HepG2 (cell line): ENCODE measurements around the gene NOS1. TPM values are rescaled to one million over a fixed set of nuclear protein-coding genes. Genes with fewer than 3 reads are reported as not detected.

Experiments
- ATAC-seq: fragments of 200-7000 bp; cut with Tn5 transposase; 3 replicates; pipeline ENCODE4 v1.9.1; 2020; ENCODE audit warnings: mild to moderate bottlenecking, moderate library complexity
- BruUV-seq: library from RNA; stranded (reverse); fragments of 400-500 nt; replicated peaks from 2 replicates; lab custom pipeline; 2021; lab: Mats Ljungman, UMichigan
- CTCF ChIA-PET: fragments of 300-600 bp; formaldehyde crosslinking; extraction: SDS; loops from one replicate; lab custom pipeline; 2021; ENCODE audit warnings: low total read pairs, inconsistent platforms, low intra/inter-chr PET ratio; lab: Yijun Ruan, JAX
- POLR2A ChIA-PET: fragments of 350-600 bp; sonication (Branson Sonifier 250); formaldehyde crosslinking; loops from one replicate; lab custom pipeline; 2020; ENCODE audit warnings: antibody characterized with exemption, inconsistent platforms; lab: Yijun Ruan, JAX
- DNase-seq: peaks from one replicate; pipeline ENCODE4 v3.0.0-alpha.2; 2015; ENCODE audit warnings: low spot score
- FAIRE-seq: peaks from 3 replicates; lab custom pipeline; 2011; peaks lifted over from hg19 to GRCh38; lab: Jason Lieb, UNC
- H2AFZ ChIP-seq: one replicate; pipeline ENCODE4 v1.6.1; 2011; ENCODE audit warnings: low read length, inconsistent platforms
- H3K27ac ChIP-seq: fragments of 300-600 bp; 3 replicates; pipeline ENCODE4 v1.8.0; 2011; ENCODE audit warnings: mixed run types, mild to moderate bottlenecking, mixed read lengths, low read length, inconsistent platforms; ENCODE audit not compliant: insufficient read depth; ENCODE audit errors: extremely low read length
- H3K27me3 ChIP-seq, 2 experiments: fragments of 200-600 bp in 1 of 2; 2 replicates in 1 of 2; 3 replicates in 1 of 2; pipeline versions ENCODE4 v1.6.0 to v1.8.0; 2011; ENCODE audit warnings: low read length in 2 of 2, mild to moderate bottlenecking in 2 of 2, moderate library complexity in 2 of 2, inconsistent platforms in 1 of 2; ENCODE audit not compliant: insufficient read depth in 2 of 2, control insufficient read depth in 1 of 2
- H3K36me3 ChIP-seq, 2 experiments: fragments of 200-600 bp in 1 of 2; replicated peaks in 1 of 2; 2 replicates in 1 of 2; 3 replicates in 1 of 2; pipeline versions ENCODE4 v1.5.1 to v1.8.0; 2011; ENCODE audit warnings: low read length in 2 of 2, inconsistent platforms in 1 of 2; ENCODE audit not compliant: insufficient read depth in 2 of 2, control insufficient read depth in 1 of 2
- H3K4me1 ChIP-seq: 2 replicates; pipeline ENCODE4 v1.5.1; 2012; ENCODE audit warnings: low read length, inconsistent platforms; ENCODE audit not compliant: insufficient read depth
- H3K4me2 ChIP-seq: 2 replicates; pipeline ENCODE4 v1.6.0; 2011; ENCODE audit warnings: low read depth, low read length, inconsistent platforms
- H3K4me3 ChIP-seq, 3 experiments: fragments of 200-600 bp in 1 of 3; sonication (generic), shearing (Covaris generic) in 1 of 3; replicated peaks in 1 of 3; 2 replicates each; pipeline ENCODE4 v1.5.1; 2011 to 2016; ENCODE audit warnings: low read length in 3 of 3, inconsistent platforms in 2 of 3, low read depth in 2 of 3, mild to moderate bottlenecking in 2 of 3, control low read depth in 1 of 3, mixed read lengths in 1 of 3; ENCODE audit not compliant: insufficient read depth in 1 of 3
- H3K79me2 ChIP-seq: one replicate; pipeline ENCODE4 v1.6.1; 2011; ENCODE audit warnings: low read length, inconsistent platforms; ENCODE audit not compliant: insufficient read depth
- H3K9ac ChIP-seq: 2 replicates; pipeline ENCODE4 v1.6.0; 2011; ENCODE audit warnings: mild to moderate bottlenecking, low read depth, low read length, inconsistent platforms; ENCODE audit not compliant: insufficient read depth
- H3K9me3 ChIP-seq: 2 replicates; pipeline ENCODE4 v1.5.1; 2012; ENCODE audit warnings: mild to moderate bottlenecking, low read length
- H4K20me1 ChIP-seq: 2 replicates; pipeline ENCODE4 v1.6.0; 2011; ENCODE audit warnings: inconsistent platforms, mild to moderate bottlenecking, low read length, moderate library complexity; ENCODE audit not compliant: insufficient read depth
- KDM3A ChIP-seq: IDR thresholded peaks from 2 replicates; pipeline ENCODE4 v1.6.1; 2018; ENCODE audit warnings: low read depth, missing compliant biosample characterization
- SOX5 ChIP-seq: IDR thresholded peaks from 2 replicates; pipeline ENCODE4 v1.6.1; 2016; ENCODE audit warnings: borderline replicate concordance
- ZC3H4 ChIP-seq: sonication (generic); formaldehyde crosslinking; IDR thresholded peaks from 2 replicates; pipeline ENCODE4 v1.4.0; 2020; ENCODE audit warnings: missing genetic modification reagents, borderline replicate concordance
- ZFP1 ChIP-seq: IDR thresholded peaks from 2 replicates; pipeline ENCODE4 v1.6.1; 2016
- ZNF207 ChIP-seq: fragments of 450-650 bp; IDR thresholded peaks from 2 replicates; pipeline ENCODE4 v1.6.1; 2016; ENCODE audit warnings: antibody characterized with exemption, borderline replicate concordance
- ZNF446 ChIP-seq: sonication (generic); formaldehyde crosslinking; IDR thresholded peaks from 2 replicates; pipeline ENCODE4 v1.5.0; 2020; ENCODE audit warnings: mild to moderate bottlenecking, missing genetic modification reagents
- ZNF879 ChIP-seq: sonication (generic); formaldehyde crosslinking; IDR thresholded peaks from 2 replicates; pipeline ENCODE4 v1.8.1; 2023; ENCODE audit warnings: missing genetic modification reagents
- WGBS: methylation state at CpG from one replicate; pipeline ENCODE4 v1.1.6; 2017; ENCODE audit warnings: low lambda C conversion rate; 5-methylcytosine and 5-hydroxymethylcytosine counted together
- in situ Hi-C: cut with HindIII; loops from 2 replicates; pipeline ENCODE4 v1.10.0; 2017; ENCODE audit warnings: low pct_unique_long_range_greater_than_20kb; ENCODE audit not compliant: extremely low pct_ligation_motif_present
- intact Hi-C: fragments of 100-400 bp; cut with micrococcal nuclease; formaldehyde crosslinking; loops from one replicate; pipeline ENCODE4 v1.10.0; 2022; ENCODE audit not compliant: unreplicated experiment
- polyA plus RNA-seq, 8 experiments: library from polyadenylated mRNA; depleted of rRNA in 3 of 8; stranded (reverse) in 7 of 8; unstranded in 1 of 8; fragments of >200 nt; fragmentation: Illumina TruSeq in 4 of 8; extraction: Trizol in 4 of 8; gene quantifications; 2 replicates each; pipeline versions ENCODE4 v1.2.1 to v1.2.3, GENCODE V29; 2011 to 2016; ENCODE audit warnings: low read depth in 4 of 8, missing spikeins in 1 of 8, mixed read lengths in 1 of 8; ENCODE audit not compliant: insufficient read depth in 1 of 8
- total RNA-seq, 5 experiments: library from RNA; depleted of rRNA; stranded (reverse); fragments of >200 nt; fragmentation: Illumina TruSeq; extraction: Trizol; gene quantifications; 2 replicates each; pipeline ENCODE4 v1.2.3, GENCODE V29; 2016; ENCODE audit warnings: low read depth in 1 of 5
- TF ChIP-seq, protein P1 (sequence below): sonication (generic); formaldehyde crosslinking; IDR thresholded peaks from 2 replicates; pipeline ENCODE4 v1.8.0; 2022; ENCODE audit warnings: mild to moderate bottlenecking, missing genetic modification reagents; ENCODE audit not compliant: insufficient replicate concordance
- TF ChIP-seq, protein P2 (sequence below): sonication (generic); formaldehyde crosslinking; IDR thresholded peaks from 2 replicates; pipeline ENCODE4 v1.5.0; 2020; ENCODE audit warnings: mild to moderate bottlenecking, low read depth, missing genetic modification reagents, borderline replicate concordance

Gene NOS1
- total and polyA plus RNA-seq, 2 of the 13 experiments (the other 11 are each of a cell fraction or from before 2014, with no cell fraction given) = not detected

DNA sequence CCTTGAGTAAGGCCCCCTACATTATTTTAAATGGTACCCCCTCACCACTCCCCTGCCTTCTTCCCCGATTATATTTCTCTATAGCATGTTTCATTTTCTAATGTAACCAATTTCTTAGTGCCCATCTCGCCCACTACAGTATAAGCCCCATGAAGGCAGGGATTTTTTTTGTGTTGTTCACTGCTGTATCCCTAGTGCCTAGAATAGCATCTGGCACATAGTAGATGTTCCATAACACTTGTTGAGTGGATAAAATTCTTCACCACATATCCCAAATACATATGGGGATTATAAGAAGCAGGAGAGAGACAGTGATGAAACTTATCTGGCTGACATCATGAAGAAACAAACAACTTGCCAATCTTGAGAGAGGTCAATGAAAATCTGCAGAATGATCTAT, 182.7 kb downstream of the NOS1 start:
- TF ChIP-seq SOX5 (CRISPR knock-in tag) (no peak), ZFP1 (CRISPR knock-in tag) (no peak), ZC3H4 (no peak), KDM3A (CRISPR knock-in tag) (no peak), ZNF207 (no peak), ZNF879 (no peak), ZNF446 (CRISPR knock-in tag) (no peak)
- TF ChIP-seq, protein P1, sequence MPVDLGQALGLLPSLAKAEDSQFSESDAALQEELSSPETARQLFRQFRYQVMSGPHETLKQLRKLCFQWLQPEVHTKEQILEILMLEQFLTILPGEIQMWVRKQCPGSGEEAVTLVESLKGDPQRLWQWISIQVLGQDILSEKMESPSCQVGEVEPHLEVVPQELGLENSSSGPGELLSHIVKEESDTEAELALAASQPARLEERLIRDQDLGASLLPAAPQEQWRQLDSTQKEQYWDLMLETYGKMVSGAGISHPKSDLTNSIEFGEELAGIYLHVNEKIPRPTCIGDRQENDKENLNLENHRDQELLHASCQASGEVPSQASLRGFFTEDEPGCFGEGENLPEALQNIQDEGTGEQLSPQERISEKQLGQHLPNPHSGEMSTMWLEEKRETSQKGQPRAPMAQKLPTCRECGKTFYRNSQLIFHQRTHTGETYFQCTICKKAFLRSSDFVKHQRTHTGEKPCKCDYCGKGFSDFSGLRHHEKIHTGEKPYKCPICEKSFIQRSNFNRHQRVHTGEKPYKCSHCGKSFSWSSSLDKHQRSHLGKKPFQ (CRISPR knock-in tag) = no peak
- TF ChIP-seq, protein P2, sequence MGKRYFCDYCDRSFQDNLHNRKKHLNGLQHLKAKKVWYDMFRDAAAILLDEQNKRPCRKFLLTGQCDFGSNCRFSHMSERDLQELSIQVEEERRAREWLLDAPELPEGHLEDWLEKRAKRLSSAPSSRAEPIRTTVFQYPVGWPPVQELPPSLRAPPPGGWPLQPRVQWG (CRISPR knock-in tag) = no peak
- POLR2A ChIA-PET = no interaction called here
- H4K20me1 ChIP-seq = no peaks in the 10 kb centered on the region
- WGBS = 97% methylated on average over 2 of the region's 2 CpGs
- no peaks in the 10 kb centered on the region for H3K79me2 ChIP-seq
- no peak overlapping the region for H3K27ac ChIP-seq
- CTCF ChIA-PET = no interaction called here
- no peak overlapping the region for H2AFZ ChIP-seq
- H3K4me1 ChIP-seq = peaks cover 11% of the 10 kb centered on the region
- in situ Hi-C loops = no loop called here
- no TSS peak for BruUV-seq
- no peak for FAIRE-seq
- H3K36me3 ChIP-seq = peaks cover 16 to 62% of the 10 kb centered on the region in 2 experiments
- intact Hi-C loops = no loop called here
- H3K9ac ChIP-seq = no peak overlapping the region
- H3K4me3 ChIP-seq = no peak overlapping the region
- no peaks in the 10 kb centered on the region for H3K27me3 ChIP-seq
- H3K4me2 ChIP-seq = no peak overlapping the region
- DNase-seq = no peak
- H3K9me3 ChIP-seq = no peaks in the 10 kb centered on the region; the same call in 1 of the 2 replicates
- ATAC-seq = no peak
